ENCODE data around the gene RASD2.

DNA sequence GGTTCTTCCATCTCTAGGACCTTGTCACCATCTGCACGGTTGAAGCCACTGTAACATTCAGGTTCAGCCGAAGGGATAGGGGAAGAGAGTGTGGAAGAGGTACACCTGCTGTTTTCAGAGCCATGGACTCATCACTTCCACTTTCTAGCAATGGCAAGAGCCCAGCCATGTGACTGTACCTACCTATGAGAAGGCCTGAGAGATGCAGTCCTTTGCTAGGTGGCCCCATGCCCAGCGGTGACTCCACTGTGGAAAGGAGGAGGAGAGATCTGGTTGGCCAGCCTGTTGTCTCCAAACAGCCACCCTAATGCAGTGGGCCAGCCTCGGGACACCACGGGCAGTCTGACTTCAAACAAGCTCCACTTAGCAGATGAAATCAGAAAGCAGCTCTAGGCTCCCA, 16.0 kb downstream of the RASD2 start:
- no peak for TF ChIP-seq EP300 (IDR thresholded peaks at IDR 0.05; ENCODE audit: borderline replicate concordance in 1 of 2, control insufficient read depth in 1 of 2, low read depth in 2 of 2, low read length in 2 of 2)
- TF ChIP-seq POLR2A (IDR thresholded peaks at IDR 0.05; ENCODE audit: low read depth, low read length), result no peak
- TF ChIP-seq, protein P1, sequence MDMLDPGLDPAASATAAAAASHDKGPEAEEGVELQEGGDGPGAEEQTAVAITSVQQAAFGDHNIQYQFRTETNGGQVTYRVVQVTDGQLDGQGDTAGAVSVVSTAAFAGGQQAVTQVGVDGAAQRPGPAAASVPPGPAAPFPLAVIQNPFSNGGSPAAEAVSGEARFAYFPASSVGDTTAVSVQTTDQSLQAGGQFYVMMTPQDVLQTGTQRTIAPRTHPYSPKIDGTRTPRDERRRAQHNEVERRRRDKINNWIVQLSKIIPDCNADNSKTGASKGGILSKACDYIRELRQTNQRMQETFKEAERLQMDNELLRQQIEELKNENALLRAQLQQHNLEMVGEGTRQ (IDR thresholded peaks at IDR 0.05; ENCODE audit: borderline replicate concordance, low read depth, low read length), result no peak
- TF ChIP-seq MYC (IDR thresholded peaks at IDR 0.05; ENCODE audit: insufficient read depth, insufficient read length, insufficient replicate concordance, low read length, severe bottlenecking), result no peak
- TF ChIP-seq POLR2AphosphoS5 (IDR thresholded peaks at IDR 0.05; ENCODE audit: low read length), result no peak

All from GM12878 (cell line).